Panc1 (cell line): ENCODE measurements around the gene TMEM187. TPM values are rescaled to one million over a fixed set of nuclear protein-coding genes. Genes with fewer than 3 reads are reported as not detected.

Experiments used
- ATAC-seq: fragments of 200-7000 bp; cut with Tn5 transposase; 2 replicates; pipeline ENCODE4 v1.9.1; 2020; ENCODE audit warnings: mild to moderate bottlenecking, moderate library complexity
- BruUV-seq: library from RNA; stranded (reverse); fragments of 400-500 nt; replicated peaks from 2 replicates; lab custom pipeline; 2021; lab: Mats Ljungman, UMichigan
- CTCF ChIA-PET: fragments of 300-600 bp; sonication (Branson Sonifier 250); formaldehyde crosslinking; loops from one replicate; lab custom pipeline; 2022; ENCODE audit warnings: antibody characterized with exemption; lab: Charles Lee
- POLR2A ChIA-PET: fragments of 300-600 bp; sonication (Branson Sonifier 250); formaldehyde crosslinking; loops from one replicate; lab custom pipeline; 2022; ENCODE audit warnings: antibody characterized with exemption; lab: Charles Lee
- DNase-seq: peaks from one replicate; pipeline ENCODE4 v3.0.0-alpha.2; 2010; ENCODE audit warnings: low read depth, low spot score
- H3K27ac ChIP-seq: 2 replicates; pipeline ENCODE4 v1.5.1; 2011; ENCODE audit warnings: mild to moderate bottlenecking, low read length, inconsistent platforms
- H3K27me3 ChIP-seq: fragments of 200-500 bp; sonication (Bioruptor generic); 2 replicates; pipeline ENCODE4 v1.6.0; 2014; ENCODE audit warnings: low read length, inconsistent platforms; ENCODE audit not compliant: control insufficient read depth, insufficient read depth
- H3K36me3 ChIP-seq: fragments of 200-500 bp; sonication (Bioruptor generic); 2 replicates; pipeline ENCODE4 v1.5.1; 2014; ENCODE audit warnings: inconsistent platforms, mild to moderate bottlenecking, low read length, moderate library complexity; ENCODE audit not compliant: control insufficient read depth, insufficient read depth
- H3K4me1 ChIP-seq: 2 replicates; pipeline ENCODE4 v1.5.1; 2011; ENCODE audit warnings: inconsistent platforms, mild to moderate bottlenecking, low read length, moderate library complexity; ENCODE audit not compliant: control insufficient read depth, insufficient read depth
- H3K4me3 ChIP-seq, 2 experiments: 2 replicates each; pipeline ENCODE4 v1.5.1; 2011 to 2012; ENCODE audit warnings: low read depth in 2 of 2, low read length in 2 of 2, mild to moderate bottlenecking in 2 of 2, inconsistent platforms in 1 of 2, moderate library complexity in 1 of 2
- H3K9me3 ChIP-seq: fragments of 200-500 bp; sonication (Bioruptor generic); 2 replicates; pipeline ENCODE4 v1.5.1; 2014; ENCODE audit warnings: low read depth, mild to moderate bottlenecking, inconsistent platforms, low read length, moderate library complexity; ENCODE audit not compliant: control insufficient read depth, insufficient read depth
- POLR2AphosphoS5 ChIP-seq: IDR thresholded peaks from 2 replicates; pipeline ENCODE4 v1.6.1; 2012; ENCODE audit warnings: mild to moderate bottlenecking, low read depth, low read length, moderate library complexity
- SIN3A ChIP-seq: IDR thresholded peaks from 2 replicates; pipeline ENCODE4 v1.6.1; 2012; ENCODE audit warnings: low read depth, mild to moderate bottlenecking, low read length, moderate library complexity, borderline replicate concordance; ENCODE audit not compliant: insufficient read depth
- TCF7L2 ChIP-seq: IDR thresholded peaks from 2 replicates; pipeline ENCODE4 v1.6.1; 2011; ENCODE audit warnings: mild to moderate bottlenecking, low read depth, low read length, inconsistent platforms
- in situ Hi-C: cut with HindIII; loops from 2 replicates; pipeline ENCODE4 v1.10.0; 2016; ENCODE audit warnings: low sequenced_read_pairs, low pct_unique_long_range_greater_than_20kb
- intact Hi-C: fragments of 100-400 bp; cut with micrococcal nuclease; formaldehyde crosslinking; loops from one replicate; pipeline ENCODE4 v1.10.0; 2022; ENCODE audit not compliant: unreplicated experiment
- total RNA-seq: library from RNA; stranded (reverse); gene quantifications from one replicate; pipeline ENCODE4 v1.2.1, GENCODE V29; 2021; ENCODE audit not compliant: unreplicated experiment
- TF ChIP-seq, protein P1 (sequence below), 2 experiments: IDR thresholded peaks; 2 replicates each; pipeline ENCODE4 v1.6.1; 2011 to 2012; ENCODE audit warnings: low read depth in 2 of 2, control low read depth in 1 of 2, low read length in 1 of 2, mild to moderate bottlenecking in 1 of 2, moderate library complexity in 1 of 2; ENCODE audit not compliant: insufficient read depth in 1 of 2
- TF ChIP-seq, protein P2 (sequence below): fragments of 450-650 bp; IDR thresholded peaks from 2 replicates; pipeline ENCODE4 v1.5.1; 2017; ENCODE audit warnings: mild to moderate bottlenecking

TMEM187 gene
- total RNA-seq, 1 experiment from 2014 or later: 15.7 TPM

DNA sequence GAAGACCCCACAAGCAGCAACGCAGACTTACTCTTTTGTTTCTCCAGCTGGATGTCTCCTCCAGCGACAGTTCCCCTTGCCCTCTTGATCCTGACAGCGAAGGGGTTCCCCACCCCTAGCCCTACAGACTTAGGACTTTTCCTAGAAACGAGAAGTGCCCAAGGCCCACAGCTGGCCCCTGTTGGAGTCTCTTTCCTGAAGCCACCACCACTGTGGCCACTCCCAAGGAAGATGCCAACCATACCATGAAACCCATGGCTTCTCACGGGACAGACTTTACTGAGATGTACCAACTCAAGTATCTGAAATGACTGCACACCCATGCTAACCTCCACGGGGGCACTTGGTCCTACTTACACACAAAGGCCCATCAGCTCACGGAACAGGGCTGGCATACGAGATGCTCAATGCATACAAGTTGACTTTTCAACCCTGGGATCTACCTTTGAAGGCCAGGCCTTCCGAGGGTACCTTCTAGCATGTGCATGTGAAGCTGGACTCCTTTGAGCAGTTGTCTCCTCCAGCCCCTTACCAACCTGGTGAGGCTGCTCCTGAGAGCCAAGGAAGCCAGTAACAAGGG, 48.1 kb downstream of the TMEM187 start:
- H3K36me3 ChIP-seq: no peaks in the 10 kb centered on the region
- ATAC-seq (peak; percentile 2), DNase-seq (no peak)
- peak overlapping the region; percentile 94 for H3K27ac ChIP-seq
- in situ Hi-C loops (no loop called here), intact Hi-C loops (no loop called here)
- POLR2A ChIA-PET: no interaction called here
- CTCF ChIA-PET: interaction anchor here (0.7 to 1.0 kb wide), 2 partner anchors 8 to 859 kb away, joined by 3 to 4 read pairs; no protein-coding TSS in a partner anchor
- BruUV-seq: TSS peak; percentile 72
- H3K4me3 ChIP-seq: peak overlapping the region; percentile 43 to 49
- peaks cover 46% of the 10 kb centered on the region for H3K4me1 ChIP-seq
- H3K27me3 ChIP-seq: no peaks in the 10 kb centered on the region
- H3K9me3 ChIP-seq: no peaks in the 10 kb centered on the region
- no peak for TF ChIP-seq TCF7L2
- TF ChIP-seq, protein P1, sequence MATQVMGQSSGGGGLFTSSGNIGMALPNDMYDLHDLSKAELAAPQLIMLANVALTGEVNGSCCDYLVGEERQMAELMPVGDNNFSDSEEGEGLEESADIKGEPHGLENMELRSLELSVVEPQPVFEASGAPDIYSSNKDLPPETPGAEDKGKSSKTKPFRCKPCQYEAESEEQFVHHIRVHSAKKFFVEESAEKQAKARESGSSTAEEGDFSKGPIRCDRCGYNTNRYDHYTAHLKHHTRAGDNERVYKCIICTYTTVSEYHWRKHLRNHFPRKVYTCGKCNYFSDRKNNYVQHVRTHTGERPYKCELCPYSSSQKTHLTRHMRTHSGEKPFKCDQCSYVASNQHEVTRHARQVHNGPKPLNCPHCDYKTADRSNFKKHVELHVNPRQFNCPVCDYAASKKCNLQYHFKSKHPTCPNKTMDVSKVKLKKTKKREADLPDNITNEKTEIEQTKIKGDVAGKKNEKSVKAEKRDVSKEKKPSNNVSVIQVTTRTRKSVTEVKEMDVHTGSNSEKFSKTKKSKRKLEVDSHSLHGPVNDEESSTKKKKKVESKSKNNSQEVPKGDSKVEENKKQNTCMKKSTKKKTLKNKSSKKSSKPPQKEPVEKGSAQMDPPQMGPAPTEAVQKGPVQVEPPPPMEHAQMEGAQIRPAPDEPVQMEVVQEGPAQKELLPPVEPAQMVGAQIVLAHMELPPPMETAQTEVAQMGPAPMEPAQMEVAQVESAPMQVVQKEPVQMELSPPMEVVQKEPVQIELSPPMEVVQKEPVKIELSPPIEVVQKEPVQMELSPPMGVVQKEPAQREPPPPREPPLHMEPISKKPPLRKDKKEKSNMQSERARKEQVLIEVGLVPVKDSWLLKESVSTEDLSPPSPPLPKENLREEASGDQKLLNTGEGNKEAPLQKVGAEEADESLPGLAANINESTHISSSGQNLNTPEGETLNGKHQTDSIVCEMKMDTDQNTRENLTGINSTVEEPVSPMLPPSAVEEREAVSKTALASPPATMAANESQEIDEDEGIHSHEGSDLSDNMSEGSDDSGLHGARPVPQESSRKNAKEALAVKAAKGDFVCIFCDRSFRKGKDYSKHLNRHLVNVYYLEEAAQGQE (IDR thresholded peaks at IDR 0.05; ENCODE audit: insufficient read depth in 1 of 2, low read depth in 2 of 2, low read length in 1 of 2): no peak
- no peak for TF ChIP-seq SIN3A
- TF ChIP-seq, protein P2, sequence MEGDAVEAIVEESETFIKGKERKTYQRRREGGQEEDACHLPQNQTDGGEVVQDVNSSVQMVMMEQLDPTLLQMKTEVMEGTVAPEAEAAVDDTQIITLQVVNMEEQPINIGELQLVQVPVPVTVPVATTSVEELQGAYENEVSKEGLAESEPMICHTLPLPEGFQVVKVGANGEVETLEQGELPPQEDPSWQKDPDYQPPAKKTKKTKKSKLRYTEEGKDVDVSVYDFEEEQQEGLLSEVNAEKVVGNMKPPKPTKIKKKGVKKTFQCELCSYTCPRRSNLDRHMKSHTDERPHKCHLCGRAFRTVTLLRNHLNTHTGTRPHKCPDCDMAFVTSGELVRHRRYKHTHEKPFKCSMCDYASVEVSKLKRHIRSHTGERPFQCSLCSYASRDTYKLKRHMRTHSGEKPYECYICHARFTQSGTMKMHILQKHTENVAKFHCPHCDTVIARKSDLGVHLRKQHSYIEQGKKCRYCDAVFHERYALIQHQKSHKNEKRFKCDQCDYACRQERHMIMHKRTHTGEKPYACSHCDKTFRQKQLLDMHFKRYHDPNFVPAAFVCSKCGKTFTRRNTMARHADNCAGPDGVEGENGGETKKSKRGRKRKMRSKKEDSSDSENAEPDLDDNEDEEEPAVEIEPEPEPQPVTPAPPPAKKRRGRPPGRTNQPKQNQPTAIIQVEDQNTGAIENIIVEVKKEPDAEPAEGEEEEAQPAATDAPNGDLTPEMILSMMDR: no peak
- TF ChIP-seq POLR2AphosphoS5: no peak

DNA sequence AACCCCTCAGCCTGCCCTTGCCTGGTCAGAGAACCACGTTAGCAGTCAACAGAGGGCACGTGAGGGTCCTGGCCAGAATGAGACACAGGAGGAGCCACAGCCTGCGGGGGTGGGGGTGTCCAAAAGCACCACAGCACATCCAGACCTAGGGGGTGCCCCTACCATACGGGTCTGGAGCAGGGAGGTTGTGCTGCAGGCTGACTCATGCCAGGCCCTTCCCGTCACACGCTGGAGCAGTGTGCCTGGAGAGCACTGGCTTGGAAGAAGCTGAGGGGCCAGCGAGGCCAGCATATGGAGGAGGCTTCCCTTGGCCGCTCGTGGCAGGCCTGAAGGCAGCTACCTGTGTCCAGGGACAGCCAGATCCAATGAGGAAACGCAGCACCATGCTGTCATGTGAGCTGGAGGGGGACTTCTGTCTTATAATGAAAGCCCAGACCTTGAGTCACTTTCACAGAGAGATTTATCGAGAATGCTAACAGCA, 48.6 kb downstream of the TMEM187 start:
- in situ Hi-C loops: no loop called here
- intact Hi-C loops: no loop called here
- POLR2A ChIA-PET: interaction anchor here (0.5 kb wide), 1 partner anchor 96 kb away, joined by 3 read pairs; no protein-coding TSS in a partner anchor

More for the DNA sequence above, 48.6 kb downstream of the TMEM187 start:
- Histone ChIP-seq H3K27me3 (no peaks in the 10 kb centered on the region), H3K27ac (peak overlapping the region; percentile 94), H3K9me3 (no peaks in the 10 kb centered on the region), H3K36me3 (no peaks in the 10 kb centered on the region), H3K4me1 (peaks cover 46% of the 10 kb centered on the region), H3K4me3 (no peak overlapping the region)
- TF ChIP-seq TCF7L2 (no peak), SIN3A (no peak), POLR2AphosphoS5 (no peak)
- TF ChIP-seq, protein P1 (IDR thresholded peaks at IDR 0.05; ENCODE audit: insufficient read depth in 1 of 2, low read depth in 2 of 2, low read length in 1 of 2): no peak
- TF ChIP-seq, protein P2: no peak
- CTCF ChIA-PET: no interaction called here
- no peak for DNase-seq
- ATAC-seq: peak; percentile 33
- BruUV-seq: no TSS peak
